ENCODE measurements around the gene DNM1. TPM values are rescaled to one million over a fixed set of nuclear protein-coding genes. Genes with fewer than 3 reads are reported as not detected.

DNM1 gene
- total and polyA plus RNA-seq, 2 of the 8 experiments (the other 6 are each of a cell fraction or from before 2014, with no cell fraction given), result 34.3 to 62.7 TPM

- Histone ChIP-seq H4K91ac (replicated peaks; ENCODE audit: insufficient read length, low read length) (no peak overlapping the region), H3K4me1 (replicated peaks in 1 of 4; ENCODE audit: control insufficient read depth in 3 of 4, insufficient read depth in 4 of 4, low read length in 3 of 4) (peaks cover 0 to 12% (median 5%) of the 10 kb centered on the region in 4 experiments; a peak in 5 of 7 replicates), H3K23me2 (ENCODE audit: low read depth, low read length) (0 out of 2 replicates have a peak, but pooled peaks cover 2% of the 10 kb centered on the region), H3K4me2 (ENCODE audit: insufficient read depth in 1 of 2, low read depth in 2 of 2, low read length in 2 of 2) (peak overlapping the region; percentile 65 to 75), H2BK12ac (ENCODE audit: low read depth, low read length) (0 out of 2 replicates have a peak overlapping the region, but pooled peaks have one; percentile 4), H3K18ac (ENCODE audit: extremely low read depth, low read length) (no peak overlapping the region; the same call in 1 of the 2 replicates), H2BK20ac (ENCODE audit: low read length) (no peak overlapping the region), H4K20me1 (replicated peaks in 1 of 2; ENCODE audit: control insufficient read depth in 1 of 2, insufficient read depth in 2 of 2, low read length in 2 of 2) (peaks cover 1 to 13% of the 10 kb centered on the region in 2 experiments), H4K8ac (ENCODE audit: extremely low read depth, insufficient read depth, low read length) (peak overlapping the region; percentile 41; the same call in 1 of the 2 replicates), H3K79me2 (ENCODE audit: control insufficient read depth in 1 of 2, insufficient read depth in 2 of 2, low read length in 2 of 2) (no peaks in the 10 kb centered on the region), H2AK5ac (ENCODE audit: low read depth, low read length) (peak overlapping the region; percentile 67; the same call in 1 of the 2 replicates), H3K79me1 (ENCODE audit: low read depth, low read length) (no peaks in the 10 kb centered on the region; the same call in none of the 2 replicates), H3K14ac (ENCODE audit: insufficient read length) (no peak overlapping the region), H3K27ac (ENCODE audit: low read depth, low read length) (no peak overlapping the region), H2BK15ac (ENCODE audit: low read length) (no peak overlapping the region), H3K36me3 (ENCODE audit: control insufficient read depth in 2 of 4, insufficient read depth in 4 of 4, low read length in 3 of 4) (peaks cover 6 to 18% (median 12%) of the 10 kb centered on the region in 4 experiments), H2AFZ (ENCODE audit: low read length) (no peak overlapping the region), H4K5ac (ENCODE audit: insufficient read length, low read depth, low read length) (no peak overlapping the region), H3K23ac (ENCODE audit: insufficient read length) (no peak overlapping the region), H3K4me3 (ENCODE audit: extremely low read depth in 1 of 4, insufficient read depth in 2 of 4, low read depth in 3 of 4, low read length in 4 of 4) (peak overlapping the region; percentile 6 to 51 (median 18); a peak in 6 of 8 replicates), H3K27me3 (replicated peaks in 1 of 4; ENCODE audit: control insufficient read depth in 3 of 4, extremely low read depth in 1 of 4, insufficient read depth in 3 of 4, low read length in 3 of 4) (no peaks in the 10 kb centered on the region), H3K9me3 (ENCODE audit: insufficient read depth in 2 of 2, low read depth in 1 of 2, low read length in 1 of 2) (no peaks in the 10 kb centered on the region), H3K56ac (replicated peaks; ENCODE audit: insufficient read length, low read depth, low read length) (no peak overlapping the region), H3K4ac (replicated peaks; ENCODE audit: insufficient read length, low read depth, low read length) (no peak overlapping the region), H2BK120ac (replicated peaks; ENCODE audit: low read depth, low read length) (no peak overlapping the region), H3K9ac (replicated peaks in 1 of 4; ENCODE audit: extremely low read depth in 1 of 4, low read depth in 3 of 4, low read length in 3 of 4) (no peak overlapping the region), H2BK5ac (ENCODE audit: low read depth, low read length) (peak overlapping the region; percentile 67; the same call in 1 of the 2 replicates)
- TF ChIP-seq GTF2F1 (IDR thresholded peaks at IDR 0.05; ENCODE audit: borderline replicate concordance, low read depth, low read length) (no peak), CBX8 (IDR thresholded peaks at IDR 0.05; ENCODE audit: borderline replicate concordance, low read depth, low read length) (no peak), EP300 (IDR thresholded peaks at IDR 0.05; ENCODE audit: borderline replicate concordance in 1 of 2, low read depth in 2 of 2, low read length in 2 of 2) (no peak), SIRT6 (IDR thresholded peaks at IDR 0.05; ENCODE audit: low read length) (no peak), HDAC2 (IDR thresholded peaks at IDR 0.05; ENCODE audit: borderline replicate concordance in 1 of 2, low read depth in 2 of 2, low read length in 2 of 2) (no peak), POLR2A (IDR thresholded peaks at IDR 0.05; ENCODE audit: control extremely low read depth in 1 of 2, low read depth in 2 of 2, low read length in 2 of 2) (no peak), CREB1 (IDR thresholded peaks at IDR 0.05) (no peak), SIN3A (conservative IDR thresholded peaks at IDR 0.05 in 1 of 2, IDR thresholded peaks at IDR 0.05 in 1 of 2; ENCODE audit: low read depth in 1 of 2, low read length in 2 of 2) (no peak), CHD1 (IDR thresholded peaks at IDR 0.05; ENCODE audit: low read depth, low read length) (no peak), SUZ12 (IDR thresholded peaks at IDR 0.05; ENCODE audit: low read length) (no peak)
- CTCF ChIA-PET (ENCODE audit: partially characterized antibody), result interaction anchor here (0.6 to 3.3 kb wide), 11 partner anchors 9 to 120 kb away, joined by 3 to 14 read pairs (median 4); no protein-coding TSS in a partner anchor
- FAIRE-seq (no peak), DNase-seq (ENCODE audit: low read depth in 1 of 2, low spot score in 2 of 2) (no peak)
- 60% methylated on average over 11 of the region's 11 CpGs; no CpG with 5 or more reads in 1 of the 2 experiments for WGBS, 2 experiments (ENCODE audit: extremely low coverage in 1 of 2, insufficient coverage in 1 of 2, insufficient read length in 1 of 2, insufficient replicate concordance in 2 of 2, low coverage in 1 of 2, low lambda C conversion rate in 2 of 2, missing lambda C conversion rate in 1 of 2)
- POLR2A ChIA-PET (ENCODE audit: partially characterized antibody), result interaction anchor here (0.6 to 3.9 kb wide), 13 partner anchors 9 to 770 kb away, joined by 3 to 14 read pairs (median 4); partner anchors contain the start of gene BBLN
Measured at GRCh38 chr9:128218172-128218517, 15.0 kb downstream of the DNM1 start.
